K562 (cell line): ENCODE measurements around the gene ARHGEF12. TPM values are rescaled to one million over a fixed set of nuclear protein-coding genes. Genes with fewer than 3 reads are reported as not detected.

Source experiments
- ATAC-seq: fragments of 200-7000 bp; cut with Tn5 transposase; 3 replicates; pipeline ENCODE4 v1.9.1; 2020; ENCODE audit warnings: moderate library complexity
- BruUV-seq: library from RNA; stranded (reverse); fragments of 400-500 nt; replicated peaks from 2 replicates; lab custom pipeline; 2021; lab: Mats Ljungman, UMichigan
- CTCF ChIA-PET: fragments of 300-600 bp; formaldehyde crosslinking; extraction: SDS; loops from one replicate; lab custom pipeline; 2021; ENCODE audit warnings: low intra/inter-chr PET ratio; lab: Yijun Ruan, JAX
- POLR2A ChIA-PET: fragments of 300-600, 350-650 bp; sonication (Branson Sonifier 250); formaldehyde crosslinking; extraction: SDS; loops from one replicate; lab custom pipeline; 2021; ENCODE audit warnings: antibody characterized with exemption, inconsistent platforms; lab: Yijun Ruan, JAX
- DNase-seq, 4 experiments: peaks; one replicate each; pipeline versions ENCODE4 v3.0.0 to v3.0.0-alpha.2; 2011 to 2018; ENCODE audit warnings: low spot score in 3 of 4, mixed read lengths in 3 of 4; ENCODE audit errors: extremely low read depth in 1 of 4
- FAIRE-seq: peaks from 2 replicates; lab custom pipeline; 2011; peaks lifted over from hg19 to GRCh38; lab: Jason Lieb, UNC
- H2AFZ ChIP-seq: 2 replicates; pipeline ENCODE4 v1.6.0; 2011; ENCODE audit warnings: low read depth, low read length, control low read depth, inconsistent platforms
- H3K27ac ChIP-seq: fragments of 200-600 bp; 3 replicates; pipeline ENCODE4 v1.8.0; 2011; ENCODE audit warnings: low read depth, mild to moderate bottlenecking, control low read depth, inconsistent platforms, low read length, moderate library complexity, mixed read lengths; ENCODE audit errors: extremely low read depth
- H3K27me3 ChIP-seq, 2 experiments: fragments of 300-600 bp in 1 of 2; 2 replicates in 1 of 2; 3 replicates in 1 of 2; pipeline versions ENCODE4 v1.6.0 to v1.8.0; 2011; ENCODE audit warnings: inconsistent platforms in 2 of 2, low read length in 2 of 2, mild to moderate bottlenecking in 1 of 2, mixed read lengths in 1 of 2, moderate library complexity in 1 of 2; ENCODE audit not compliant: control insufficient read depth in 2 of 2, insufficient read depth in 2 of 2
- H3K36me3 ChIP-seq: fragments of 300-600 bp; 3 replicates; pipeline ENCODE4 v1.8.0; 2011; ENCODE audit warnings: mild to moderate bottlenecking, low read length, inconsistent platforms; ENCODE audit not compliant: control insufficient read depth, insufficient read depth
- H3K4me1 ChIP-seq, 2 experiments: fragments of 200-600 bp in 1 of 2; replicated peaks in 1 of 2; 2 replicates in 1 of 2; 3 replicates in 1 of 2; pipeline versions ENCODE4 v1.5.1 to v1.8.0; 2011; ENCODE audit warnings: inconsistent platforms in 2 of 2, low read length in 2 of 2, mild to moderate bottlenecking in 1 of 2, mixed read lengths in 1 of 2, moderate library complexity in 1 of 2; ENCODE audit not compliant: control insufficient read depth in 2 of 2, insufficient read depth in 2 of 2
- H3K4me2 ChIP-seq: 2 replicates; pipeline ENCODE4 v1.6.1; 2011; ENCODE audit warnings: low read length, control low read depth, inconsistent platforms, mixed read lengths; ENCODE audit not compliant: insufficient read depth
- H3K4me3 ChIP-seq: fragments of 200-600 bp; sonication (generic), shearing (Covaris generic); 2 replicates; pipeline ENCODE4 v1.5.1; 2016; ENCODE audit warnings: control low read depth, inconsistent platforms
- H3K79me2 ChIP-seq: fragments of 200-600 bp; 3 replicates; pipeline ENCODE4 v1.8.0; 2011; ENCODE audit warnings: low read length, inconsistent platforms; ENCODE audit not compliant: control insufficient read depth, insufficient read depth
- H3K9ac ChIP-seq, 2 experiments: 2 replicates each; pipeline versions ENCODE4 v1.6.0 to v1.6.1; 2011; ENCODE audit warnings: low read depth in 2 of 2, low read length in 2 of 2, control low read depth in 1 of 2, inconsistent platforms in 1 of 2, mild to moderate bottlenecking in 1 of 2, mixed read lengths in 1 of 2; ENCODE audit not compliant: insufficient read depth in 1 of 2
- H3K9me1 ChIP-seq: one replicate; pipeline ENCODE4 v1.6.0; 2011; ENCODE audit warnings: inconsistent platforms, mild to moderate bottlenecking, low read length, moderate library complexity; ENCODE audit not compliant: control insufficient read depth, insufficient read depth
- H3K9me3 ChIP-seq: replicated peaks from 2 replicates; pipeline ENCODE4 v1.5.1; 2011; ENCODE audit warnings: low read depth, low read length, inconsistent platforms; ENCODE audit not compliant: control insufficient read depth, insufficient read depth
- H4K20me1 ChIP-seq: replicated peaks from 2 replicates; pipeline ENCODE4 v1.6.1; 2011; ENCODE audit warnings: low read length, inconsistent platforms, mixed read lengths; ENCODE audit not compliant: control insufficient read depth, insufficient read depth
- BRCA1 ChIP-seq, 2 experiments: fragments of 450-650 bp in 1 of 2; sonication (generic) in 1 of 2; formaldehyde crosslinking in 1 of 2; IDR thresholded peaks; 2 replicates each; pipeline versions ENCODE4 v1.5.0 to v1.6.1; 2017 to 2020; ENCODE audit warnings: mild to moderate bottlenecking in 1 of 2, missing genetic modification reagents in 1 of 2
- CBFA2T2 ChIP-seq: fragments of 450-650 bp; conservative IDR thresholded peaks from 2 replicates; pipeline ENCODE4 v1.6.1; 2017; ENCODE audit warnings: mild to moderate bottlenecking
- CBFA2T3 ChIP-seq: fragments of 450-650 bp; IDR thresholded peaks from 2 replicates; pipeline ENCODE4 v1.6.1; 2017
- DIDO1 ChIP-seq: fragments of 450-650 bp; IDR thresholded peaks from 2 replicates; pipeline ENCODE4 v1.6.1; 2016; ENCODE audit warnings: low read depth, missing biosample characterization, missing genetic modification characterization
- ELK1 ChIP-seq: sonication (generic); formaldehyde crosslinking; IDR thresholded peaks from 2 replicates; pipeline ENCODE4 v1.8.1; 2022; ENCODE audit warnings: missing genetic modification reagents
- FOXO4 ChIP-seq: fragments of 450-650 bp; formaldehyde crosslinking; IDR thresholded peaks from 2 replicates; pipeline ENCODE4 v1.4.0; 2020; ENCODE audit warnings: mild to moderate bottlenecking, moderate library complexity
- MCM2 ChIP-seq: fragments of 450-650 bp; IDR thresholded peaks from 2 replicates; pipeline ENCODE4 v1.6.1; 2017; ENCODE audit warnings: low read depth, mild to moderate bottlenecking
- MNT ChIP-seq, 2 experiments: fragments of 450-650 bp; conservative IDR thresholded peaks; 2 replicates each; pipeline ENCODE4 v1.6.1; 2017; ENCODE audit warnings: mild to moderate bottlenecking in 2 of 2, moderate library complexity in 2 of 2
- RCOR1 ChIP-seq, 2 experiments: IDR thresholded peaks; 2 replicates each; pipeline ENCODE4 v1.6.1; 2012; ENCODE audit warnings: low read depth in 2 of 2, low read length in 2 of 2, borderline replicate concordance in 1 of 2, improper control_type of control experiment in 1 of 2
- YY1 ChIP-seq, 3 experiments: IDR thresholded peaks; 2 replicates each; pipeline ENCODE4 v1.6.1; 2011; ENCODE audit warnings: low read length in 2 of 3, mild to moderate bottlenecking in 2 of 3, moderate library complexity in 2 of 3, borderline replicate concordance in 1 of 3, control low read depth in 1 of 3, low read depth in 1 of 3; ENCODE audit not compliant: insufficient read depth in 3 of 3, insufficient replicate concordance in 2 of 3, control insufficient read depth in 1 of 3, insufficient read length in 1 of 3; ENCODE audit errors: extremely low read depth in 1 of 3
- ZBTB34 ChIP-seq: fragments of 250-450 bp; sonication (Bioruptor Pico); IDR thresholded peaks from 2 replicates; pipeline ENCODE4 v1.8.0; 2021; ENCODE audit warnings: mild to moderate bottlenecking, moderate library complexity
- WGBS: fragments of 100-300 bp; shearing (Covaris generic); methylation state at CpG from one replicate; pipeline ENCODE4 v1.1.6; 2016; ENCODE audit warnings: low coverage, mixed read lengths; ENCODE audit not compliant: insufficient coverage; ENCODE audit errors: missing lambda C conversion rate; 5-methylcytosine and 5-hydroxymethylcytosine counted together
- in situ Hi-C: fragments of 300-500 bp; cut with MboI; formaldehyde crosslinking; loops from 4 replicates; pipeline ENCODE4 v1.15.0; 2018; ENCODE audit warnings: inconsistent platforms, mixed read lengths
- intact Hi-C: fragments of 100-400 bp; cut with micrococcal nuclease; formaldehyde crosslinking; loops from 2 replicates; pipeline ENCODE4 v1.14.2; 2022
- polyA plus RNA-seq, 8 experiments: library from polyadenylated mRNA; depleted of rRNA in 4 of 8; stranded (reverse) in 5 of 8; unstranded in 3 of 8; fragments of >200 nt; fragmentation: Nextera tagmentation in 2 of 8; fragmentation: Illumina TruSeq in 1 of 8; extraction: Ambion mirVana in 2 of 8; extraction: Trizol in 1 of 8; gene quantifications; 2 replicates each; pipeline versions ENCODE4 v1.2.1 to v1.2.3, GENCODE V29; 2011 to 2014; ENCODE audit warnings: inconsistent platforms in 1 of 8, missing spikeins in 1 of 8
- total RNA-seq, 7 experiments: library from RNA; depleted of rRNA in 6 of 7; stranded (reverse); fragments of >200 nt in 6 of 7; fragmentation: Illumina TruSeq in 2 of 7; extraction: Trizol in 2 of 7; gene quantifications; 2 replicates each; pipeline versions ENCODE4 v1.2.1 to v1.2.3, GENCODE V29; 2011 to 2021; ENCODE audit warnings: low replicate concordance in 1 of 7

The ARHGEF12 gene
- total and polyA plus RNA-seq, 9 of the 15 experiments (the other 6 are each of a cell fraction or from before 2014, with no cell fraction given), result 3.5 to 51.7 (median 29.5) TPM

GRCh38 chr11:120529911-120530310 is 193.7 kb downstream of the ARHGEF12 start:
- ATAC-seq (no peak), FAIRE-seq (no peak), DNase-seq (no peak)
- Histone ChIP-seq H3K79me2 (no peaks in the 10 kb centered on the region), H3K4me1 (no peaks in the 10 kb centered on the region), H3K9me1 (no peaks in the 10 kb centered on the region), H3K9ac (no peak overlapping the region), H3K4me3 (no peak overlapping the region), H3K9me3 (no peaks in the 10 kb centered on the region), H3K27me3 (peaks cover 37 to 86% of the 10 kb centered on the region in 2 experiments; a peak in 4 of 5 replicates), H2AFZ (no peak overlapping the region), H4K20me1 (peaks cover 9% of the 10 kb centered on the region; the same call in 1 of the 2 replicates), H3K27ac (no peak overlapping the region), H3K4me2 (no peak overlapping the region), H3K36me3 (no peaks in the 10 kb centered on the region)
- in situ Hi-C loops (loop anchor here (10.0 kb wide), 1 partner anchor 1065 kb away; no protein-coding TSS in a partner anchor), intact Hi-C loops (no loop called here)
- TF ChIP-seq YY1 (IDR thresholded peaks at IDR 0.05; ENCODE audit: borderline replicate concordance in 1 of 3, control insufficient read depth in 1 of 3, extremely low read depth in 1 of 3, insufficient read depth in 3 of 3, insufficient read length in 1 of 3, insufficient replicate concordance in 2 of 3, low read depth in 1 of 3, low read length in 2 of 3), result no peak
- TF ChIP-seq MNT (conservative IDR thresholded peaks at IDR 0.05), result no peak
- no peak for TF ChIP-seq CBFA2T3
- no peak for TF ChIP-seq MCM2
- no peak for TF ChIP-seq DIDO1 (tag)
- TF ChIP-seq BRCA1 (IDR thresholded peaks at IDR 0.05), result no peak
- TF ChIP-seq BRCA1 (CRISPR knock-in tag; IDR thresholded peaks at IDR 0.05), result no peak
- no peak for TF ChIP-seq ELK1
- no peak for TF ChIP-seq RCOR1 (IDR thresholded peaks at IDR 0.05; ENCODE audit: borderline replicate concordance in 1 of 2, low read depth in 2 of 2, low read length in 2 of 2)
- no peak for TF ChIP-seq ZBTB34 (CRISPR knock-in tag)
- TF ChIP-seq FOXO4 (CRISPR knock-in tag), result no peak
- no peak for TF ChIP-seq CBFA2T2
- 1% methylated on average over 6 of the region's 6 CpGs for WGBS
- BruUV-seq, result no TSS peak
- CTCF ChIA-PET, result no interaction called here
- POLR2A ChIA-PET, result no interaction called here
